Cardiac fibroblast (primary cell): ENCODE measurements around the gene LHFPL3.

Experiments used
- DNase-seq, 2 donors: peaks; one replicate each; pipeline versions ENCODE4 v3.0.0 to v3.0.0-alpha.2; 2010; ENCODE audit warnings: low read depth in 2 of 2
- H3K4me3 ChIP-seq, 2 donors: replicated peaks in 1 of 2; 1 replicate in 1 of 2; 2 replicates in 1 of 2; pipeline ENCODE4 v1.5.1; 2011; ENCODE audit warnings: low read depth in 2 of 2, low read length in 2 of 2, mild to moderate bottlenecking in 2 of 2, moderate library complexity in 1 of 2
- TF ChIP-seq, protein P1 (sequence below): IDR thresholded peaks from one replicate; pipeline ENCODE4 v1.5.1; 2011; ENCODE audit warnings: low read depth, mild to moderate bottlenecking, low read length, inconsistent platforms

LHFPL3 gene

DNA sequence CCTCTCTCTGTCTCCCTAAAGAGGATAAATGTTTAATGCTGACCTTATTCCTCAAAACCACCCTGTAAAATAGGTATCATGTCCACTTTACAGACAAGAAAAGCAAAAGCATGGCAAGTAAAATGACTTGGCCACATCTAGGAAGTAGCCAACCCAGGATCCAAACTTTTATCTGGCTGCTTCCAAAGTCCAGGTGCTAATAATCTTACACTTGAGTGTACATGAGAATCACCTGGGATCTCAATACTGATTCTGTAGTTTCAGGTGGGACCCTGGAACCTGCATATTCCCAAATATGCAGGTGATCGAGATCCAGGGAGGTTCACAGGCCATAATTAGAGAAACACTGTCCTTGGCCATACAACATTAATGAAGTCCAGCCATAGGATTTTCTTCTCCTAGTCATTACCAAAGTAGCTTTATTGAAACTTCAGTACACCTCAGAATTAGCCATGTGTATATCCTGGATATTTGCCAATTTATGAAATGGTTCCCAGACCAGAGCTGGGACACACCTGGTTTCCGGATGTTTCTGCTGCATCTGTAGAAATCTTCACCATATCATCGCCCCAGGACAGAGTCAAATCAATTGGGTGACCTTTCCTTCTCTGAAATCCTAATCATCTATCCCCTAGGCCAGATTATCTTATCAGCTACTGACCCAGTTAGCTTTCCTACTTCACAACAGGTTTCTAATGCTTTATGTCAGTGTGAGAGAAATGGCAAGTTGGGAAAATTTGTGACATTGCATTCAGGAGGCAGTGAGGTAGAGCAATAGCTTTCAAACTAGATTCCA, 566.5 kb downstream of the LHFPL3 start:
- DNase-seq: no peak
- TF ChIP-seq, protein P1, sequence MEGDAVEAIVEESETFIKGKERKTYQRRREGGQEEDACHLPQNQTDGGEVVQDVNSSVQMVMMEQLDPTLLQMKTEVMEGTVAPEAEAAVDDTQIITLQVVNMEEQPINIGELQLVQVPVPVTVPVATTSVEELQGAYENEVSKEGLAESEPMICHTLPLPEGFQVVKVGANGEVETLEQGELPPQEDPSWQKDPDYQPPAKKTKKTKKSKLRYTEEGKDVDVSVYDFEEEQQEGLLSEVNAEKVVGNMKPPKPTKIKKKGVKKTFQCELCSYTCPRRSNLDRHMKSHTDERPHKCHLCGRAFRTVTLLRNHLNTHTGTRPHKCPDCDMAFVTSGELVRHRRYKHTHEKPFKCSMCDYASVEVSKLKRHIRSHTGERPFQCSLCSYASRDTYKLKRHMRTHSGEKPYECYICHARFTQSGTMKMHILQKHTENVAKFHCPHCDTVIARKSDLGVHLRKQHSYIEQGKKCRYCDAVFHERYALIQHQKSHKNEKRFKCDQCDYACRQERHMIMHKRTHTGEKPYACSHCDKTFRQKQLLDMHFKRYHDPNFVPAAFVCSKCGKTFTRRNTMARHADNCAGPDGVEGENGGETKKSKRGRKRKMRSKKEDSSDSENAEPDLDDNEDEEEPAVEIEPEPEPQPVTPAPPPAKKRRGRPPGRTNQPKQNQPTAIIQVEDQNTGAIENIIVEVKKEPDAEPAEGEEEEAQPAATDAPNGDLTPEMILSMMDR: no peak

GRCh38 chr7:104895522-104896236, 567.3 kb downstream of the LHFPL3 start:
- no peak overlapping the region for H3K4me3 ChIP-seq
- TF ChIP-seq, protein P1: no peak
- no peak for DNase-seq

More for the DNA sequence above, 566.5 kb downstream of the LHFPL3 start:
- H3K4me3 ChIP-seq: no peak overlapping the region

- no peak overlapping the region for H3K4me3 ChIP-seq
- DNase-seq: no peak
- TF ChIP-seq, protein P1: no peak
Observed at GRCh38 chr7:104898434-104898833, 570.0 kb downstream of the LHFPL3 start.

- no peak overlapping the region for H3K4me3 ChIP-seq
- DNase-seq: peak in 1 of 2 donors; percentile 26
- TF ChIP-seq, protein P1: no peak
Observed at GRCh38 chr7:104900525-104901239, 572.3 kb downstream of the LHFPL3 start.

DNA sequence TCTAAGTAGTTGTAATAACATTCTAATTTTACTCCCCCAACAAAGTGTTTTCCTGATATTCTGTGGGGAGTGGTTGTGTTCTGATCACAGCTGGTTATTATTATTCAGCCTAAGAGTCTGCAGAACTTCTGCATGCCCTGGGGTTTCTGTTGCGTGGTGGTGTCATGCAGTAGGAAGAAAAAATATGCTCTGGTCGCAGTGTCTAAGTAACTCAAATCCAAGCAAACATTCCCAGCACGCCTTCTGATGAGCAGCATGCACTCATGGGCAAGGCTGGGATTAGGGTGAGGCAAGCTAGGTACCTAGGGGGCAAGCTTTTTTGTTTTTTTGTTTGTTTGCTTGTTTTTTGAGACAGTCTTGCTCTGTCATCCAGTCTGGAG, 572.8 kb downstream of the LHFPL3 start:
- TF ChIP-seq, protein P1: no peak
- DNase-seq: no peak
- no peak overlapping the region for H3K4me3 ChIP-seq

DNA sequence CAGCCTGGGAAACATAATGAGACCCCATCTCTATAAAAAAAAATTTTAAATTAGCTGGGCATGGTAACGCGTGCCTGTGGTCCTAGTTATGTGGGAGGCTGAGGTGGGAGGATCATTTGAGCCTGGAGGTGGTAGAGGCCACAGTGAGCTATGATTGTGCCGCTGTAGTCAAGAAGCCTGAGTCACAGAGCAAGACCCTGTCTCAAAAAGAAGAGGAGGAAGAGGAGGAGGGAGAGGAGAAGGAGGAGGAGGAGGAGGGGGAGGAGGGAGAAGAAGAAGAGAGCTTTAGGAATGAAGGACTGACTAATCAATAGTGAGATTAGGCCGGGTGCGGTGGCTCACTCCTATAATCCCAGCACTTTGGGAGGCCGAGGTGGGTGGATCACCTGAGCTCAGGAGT, 573.8 kb downstream of the LHFPL3 start:
- TF ChIP-seq, protein P1: no peak
- no peak for DNase-seq
- no peak overlapping the region for H3K4me3 ChIP-seq
